ENCODE data around the gene EFCAB7.

GRCh38 chr1:63618011-63618410 is 94.7 kb downstream of the EFCAB7 start:
- TF ChIP-seq, protein P1, sequence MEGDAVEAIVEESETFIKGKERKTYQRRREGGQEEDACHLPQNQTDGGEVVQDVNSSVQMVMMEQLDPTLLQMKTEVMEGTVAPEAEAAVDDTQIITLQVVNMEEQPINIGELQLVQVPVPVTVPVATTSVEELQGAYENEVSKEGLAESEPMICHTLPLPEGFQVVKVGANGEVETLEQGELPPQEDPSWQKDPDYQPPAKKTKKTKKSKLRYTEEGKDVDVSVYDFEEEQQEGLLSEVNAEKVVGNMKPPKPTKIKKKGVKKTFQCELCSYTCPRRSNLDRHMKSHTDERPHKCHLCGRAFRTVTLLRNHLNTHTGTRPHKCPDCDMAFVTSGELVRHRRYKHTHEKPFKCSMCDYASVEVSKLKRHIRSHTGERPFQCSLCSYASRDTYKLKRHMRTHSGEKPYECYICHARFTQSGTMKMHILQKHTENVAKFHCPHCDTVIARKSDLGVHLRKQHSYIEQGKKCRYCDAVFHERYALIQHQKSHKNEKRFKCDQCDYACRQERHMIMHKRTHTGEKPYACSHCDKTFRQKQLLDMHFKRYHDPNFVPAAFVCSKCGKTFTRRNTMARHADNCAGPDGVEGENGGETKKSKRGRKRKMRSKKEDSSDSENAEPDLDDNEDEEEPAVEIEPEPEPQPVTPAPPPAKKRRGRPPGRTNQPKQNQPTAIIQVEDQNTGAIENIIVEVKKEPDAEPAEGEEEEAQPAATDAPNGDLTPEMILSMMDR (IDR thresholded peaks at IDR 0.05; ENCODE audit: low read depth, low read length): no peak
- no peak for TF ChIP-seq EZH2phosphoT487 (IDR thresholded peaks at IDR 0.05; ENCODE audit: low read depth)

Data from OCI-LY3 (cell line).